MV-4-11 (cell line): ENCODE results near the gene PALLD.
"Not testable (repeated sequence)": the region's sequence is repeated elsewhere in the genome, so short reads cannot be mapped to it uniquely, and the experiment has no call there.

Experiments used
- DNase-seq: peaks from one replicate; lab custom pipeline; 2025; lab: John Stamatoyannopoulos, UW

The PALLD gene

DNA sequence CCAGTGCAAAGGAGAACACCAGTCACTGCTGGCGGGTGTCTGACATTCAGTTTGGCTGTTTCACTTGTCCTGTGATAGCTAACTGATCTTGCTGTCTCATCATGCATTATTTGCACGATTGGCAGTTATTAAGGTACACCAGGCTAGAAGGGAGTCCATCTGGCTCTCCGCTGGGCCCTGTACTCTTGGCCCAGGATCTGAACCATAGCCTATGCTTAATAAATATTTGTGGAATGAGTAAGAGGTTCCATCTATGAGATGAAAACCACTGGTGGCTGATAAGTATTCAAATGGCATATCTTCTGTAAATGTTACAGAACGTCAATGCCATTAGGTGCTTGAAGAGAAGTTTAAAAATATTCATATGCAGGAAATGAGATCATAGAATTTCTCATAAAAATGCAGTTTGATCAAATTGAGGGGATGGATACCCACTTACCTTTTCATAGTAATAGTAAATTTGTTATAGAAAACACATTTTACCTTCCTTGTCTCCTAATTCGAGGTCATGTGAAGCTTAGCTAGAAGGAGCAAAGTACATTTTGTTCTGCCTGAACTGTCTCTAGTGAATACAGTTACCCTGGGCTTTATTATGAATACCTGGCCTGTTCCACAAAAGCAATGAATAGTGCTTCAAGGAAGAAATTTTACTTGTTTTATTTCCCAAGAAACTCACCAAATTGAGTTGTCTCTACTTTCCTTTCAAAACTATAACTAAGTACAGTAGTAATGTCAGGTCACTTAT lies 299.7 kb downstream of the PALLD start:
- DNase-seq: no peak

DNA sequence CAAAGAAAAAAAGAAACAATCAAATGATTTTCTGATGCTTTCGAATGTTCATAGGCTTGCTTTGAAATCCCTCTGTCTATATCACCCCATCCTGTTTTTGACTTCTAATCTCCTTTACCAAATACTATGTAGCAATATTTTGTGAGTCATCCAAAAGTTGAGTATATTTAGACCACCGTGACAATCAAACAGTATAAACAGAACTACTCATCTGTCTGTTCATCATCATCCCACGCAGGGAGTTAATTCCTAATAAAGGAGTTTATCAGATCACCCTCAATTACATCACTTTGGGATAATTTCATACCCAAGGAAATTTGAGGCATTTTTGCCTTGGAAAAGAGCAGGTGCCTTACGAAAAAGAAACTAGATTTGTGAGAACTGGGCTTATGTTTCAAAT lies 300.3 kb downstream of the PALLD start:
- peak; percentile 66 for DNase-seq

DNA sequence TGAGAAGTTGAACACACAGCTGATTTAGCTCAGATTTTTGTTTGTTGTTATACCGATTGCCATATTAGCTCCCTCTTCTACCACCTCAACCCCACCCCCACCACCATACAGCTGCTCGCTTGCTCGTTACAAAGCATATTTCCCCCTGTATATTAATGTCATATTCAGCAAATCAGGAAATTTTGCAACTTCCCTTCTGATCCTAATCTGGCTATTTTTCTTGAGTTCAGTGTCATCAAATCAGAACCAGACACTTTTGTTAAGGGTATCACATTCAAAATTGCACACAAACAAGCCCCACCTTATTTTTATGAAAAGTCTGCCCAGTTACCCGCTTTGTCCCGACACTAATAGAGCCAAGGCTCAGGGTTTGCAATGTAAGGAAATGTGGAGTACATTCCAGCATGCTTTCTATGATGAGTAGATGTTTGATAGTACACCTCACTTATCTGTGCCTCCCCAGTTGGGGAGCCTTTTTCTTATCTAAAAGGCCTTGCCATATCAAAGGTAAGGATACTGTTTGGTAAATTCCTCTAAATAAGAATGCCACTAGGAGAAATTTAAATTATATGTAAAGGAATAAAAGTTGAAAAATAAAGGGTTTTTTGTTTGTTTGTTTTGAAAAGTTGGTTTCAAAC lies 301.0 kb downstream of the PALLD start:
- no peak for DNase-seq

DNA sequence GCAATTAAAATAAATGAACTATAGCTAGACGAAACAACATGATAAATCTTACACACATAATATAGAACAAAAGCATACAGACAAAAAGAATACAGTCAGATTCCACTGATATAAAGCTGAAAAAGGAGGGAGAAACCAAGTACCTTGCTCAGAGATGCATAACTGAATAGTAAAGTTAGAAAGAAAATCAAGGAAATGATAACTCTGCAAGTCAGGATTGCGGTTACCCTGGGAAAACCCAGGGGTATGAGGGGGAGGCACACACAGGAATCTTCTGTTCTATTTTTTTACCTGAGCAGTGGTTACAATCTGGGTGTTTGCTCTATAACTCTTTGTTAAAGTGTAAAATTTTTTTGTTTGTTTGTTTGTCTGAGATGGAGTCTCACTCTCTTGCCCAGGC lies 304.1 kb downstream of the PALLD start:
- no peak for DNase-seq

DNA sequence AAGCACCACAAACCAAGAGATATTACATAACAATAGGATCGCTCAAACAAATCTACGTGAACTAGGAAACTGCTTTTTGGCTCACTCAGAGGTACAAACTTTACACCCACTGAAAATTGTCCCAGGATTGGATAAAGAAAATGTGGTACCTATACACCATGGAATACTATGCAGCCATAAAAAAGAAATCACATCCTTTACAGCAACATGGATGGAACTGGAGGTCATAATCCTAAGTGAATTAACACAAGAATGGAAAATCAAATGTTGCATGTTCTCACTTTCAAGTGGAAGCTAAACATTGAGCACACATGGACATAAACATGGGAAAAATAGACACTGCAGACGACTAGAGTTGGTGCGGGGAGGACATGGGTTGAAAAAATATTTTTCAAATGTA lies 305.4 kb downstream of the PALLD start:
- no peak for DNase-seq

DNA sequence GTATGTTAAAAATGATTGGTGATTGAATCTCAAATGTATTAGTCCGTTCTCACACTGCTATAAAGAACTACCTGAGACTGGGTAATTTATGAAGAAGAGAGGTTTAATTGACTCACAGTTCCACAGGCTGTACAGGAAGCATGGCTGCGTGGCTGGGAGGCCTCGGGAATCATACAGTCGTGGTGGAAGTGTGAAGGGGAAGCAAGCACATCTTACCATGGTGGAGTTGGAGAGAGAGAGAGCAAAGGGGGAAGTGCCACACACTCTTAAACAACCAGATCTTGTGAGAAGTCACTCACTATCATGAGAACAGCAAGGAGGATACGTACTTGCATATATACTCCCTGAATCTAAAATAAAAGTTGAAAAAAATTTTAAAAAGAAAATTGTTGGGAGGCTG lies 306.2 kb downstream of the PALLD start:
- DNase-seq: peak; percentile 58

DNA sequence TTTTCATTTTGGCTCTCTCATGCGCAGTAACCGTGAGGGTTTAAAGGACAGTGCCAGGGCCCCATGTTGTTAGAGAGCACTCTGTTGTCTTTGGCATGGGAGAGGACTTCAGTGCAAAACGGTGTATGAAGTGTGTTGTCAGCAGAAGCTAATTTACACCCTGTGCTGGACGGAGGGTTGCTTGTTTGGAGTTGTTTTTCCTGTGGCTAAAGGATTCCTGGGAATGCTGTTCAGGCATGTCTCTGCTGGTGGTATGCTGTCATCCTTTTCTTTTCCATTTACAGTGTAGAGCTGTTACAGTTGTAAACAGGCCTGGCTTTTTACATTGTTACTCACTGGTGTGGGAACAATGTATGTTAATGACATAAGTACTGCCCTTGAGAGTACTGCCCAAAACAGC lies 306.9 kb downstream of the PALLD start:
- DNase-seq: no peak

DNA sequence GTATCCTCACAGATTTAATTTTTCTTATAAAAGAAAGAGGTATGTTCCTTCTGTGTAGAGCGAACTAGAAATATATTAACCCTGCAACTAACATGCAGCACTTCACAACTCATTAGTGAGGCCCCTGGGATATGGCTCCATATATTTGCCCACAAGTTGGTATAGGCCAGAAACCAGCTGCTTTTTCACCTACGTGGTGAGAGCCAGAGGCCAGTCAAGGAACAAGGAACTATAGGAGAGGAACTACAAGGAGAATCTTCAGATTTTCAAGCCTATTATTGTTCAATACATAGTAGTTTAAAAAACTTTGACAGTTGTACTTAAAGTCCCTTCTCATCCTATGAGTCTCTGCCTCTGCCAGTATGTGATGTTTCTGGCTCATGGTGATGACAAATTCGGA lies 307.3 kb downstream of the PALLD start:
- no peak for DNase-seq

DNA sequence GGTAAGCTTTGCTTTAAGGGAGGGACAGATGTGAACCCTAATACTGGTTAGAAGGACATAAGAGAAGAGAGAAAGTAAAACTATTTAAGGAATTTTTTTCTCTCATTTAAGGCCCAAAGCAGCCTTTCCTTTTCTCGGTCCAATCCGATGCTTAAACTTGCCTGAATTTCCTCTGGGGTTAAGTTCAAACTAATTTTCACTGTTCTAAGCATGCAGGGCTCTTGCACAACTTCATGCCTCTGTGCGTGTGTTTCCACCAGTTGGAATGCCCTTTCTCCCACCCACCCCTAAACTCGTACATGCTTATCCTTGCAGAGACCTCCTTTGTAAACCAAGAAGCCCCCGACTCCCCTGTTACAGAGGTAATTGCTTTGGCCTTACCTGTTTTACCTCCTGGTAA lies 308.5 kb downstream of the PALLD start:
- no peak for DNase-seq

DNA sequence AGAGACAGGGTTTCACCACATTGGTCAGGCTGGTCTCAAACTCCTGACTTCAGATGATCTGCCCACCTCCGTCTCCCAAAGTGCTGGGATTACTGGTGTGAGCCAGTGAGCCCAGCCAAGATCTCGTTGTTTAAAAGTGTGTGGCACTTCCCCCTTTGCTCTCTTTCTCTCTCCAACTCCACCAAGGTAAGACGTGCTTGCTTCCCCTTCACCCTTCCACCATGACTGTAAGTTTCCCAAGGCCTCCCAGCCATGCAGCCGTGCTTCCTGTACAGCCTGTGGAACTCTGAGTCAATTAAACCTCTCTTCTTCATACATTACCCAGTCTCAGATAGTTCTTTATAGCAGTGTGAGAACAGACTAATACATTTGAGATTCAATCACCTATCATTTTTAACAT lies 309.4 kb downstream of the PALLD start:
- not testable (repeated sequence) for DNase-seq

DNA sequence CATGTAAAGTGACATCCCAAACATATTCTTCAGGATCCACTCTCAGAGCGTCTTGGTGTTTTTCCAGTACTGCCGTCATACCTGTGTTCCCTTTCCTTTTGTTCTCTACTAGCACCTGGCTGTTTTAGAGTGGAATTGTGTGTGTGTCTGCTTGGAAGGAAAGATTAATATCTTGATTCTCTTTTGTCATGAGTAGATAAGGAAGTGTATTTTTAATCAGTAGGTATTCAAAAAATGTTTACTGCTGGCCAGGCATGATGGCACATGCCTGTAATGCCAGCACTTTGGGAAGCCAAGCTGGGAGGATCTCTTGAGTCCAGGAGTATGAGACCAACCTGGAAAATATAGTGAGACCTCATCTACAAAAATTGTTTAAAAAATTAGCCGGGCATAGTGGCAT lies 314.4 kb downstream of the PALLD start:
- no peak for DNase-seq

DNA sequence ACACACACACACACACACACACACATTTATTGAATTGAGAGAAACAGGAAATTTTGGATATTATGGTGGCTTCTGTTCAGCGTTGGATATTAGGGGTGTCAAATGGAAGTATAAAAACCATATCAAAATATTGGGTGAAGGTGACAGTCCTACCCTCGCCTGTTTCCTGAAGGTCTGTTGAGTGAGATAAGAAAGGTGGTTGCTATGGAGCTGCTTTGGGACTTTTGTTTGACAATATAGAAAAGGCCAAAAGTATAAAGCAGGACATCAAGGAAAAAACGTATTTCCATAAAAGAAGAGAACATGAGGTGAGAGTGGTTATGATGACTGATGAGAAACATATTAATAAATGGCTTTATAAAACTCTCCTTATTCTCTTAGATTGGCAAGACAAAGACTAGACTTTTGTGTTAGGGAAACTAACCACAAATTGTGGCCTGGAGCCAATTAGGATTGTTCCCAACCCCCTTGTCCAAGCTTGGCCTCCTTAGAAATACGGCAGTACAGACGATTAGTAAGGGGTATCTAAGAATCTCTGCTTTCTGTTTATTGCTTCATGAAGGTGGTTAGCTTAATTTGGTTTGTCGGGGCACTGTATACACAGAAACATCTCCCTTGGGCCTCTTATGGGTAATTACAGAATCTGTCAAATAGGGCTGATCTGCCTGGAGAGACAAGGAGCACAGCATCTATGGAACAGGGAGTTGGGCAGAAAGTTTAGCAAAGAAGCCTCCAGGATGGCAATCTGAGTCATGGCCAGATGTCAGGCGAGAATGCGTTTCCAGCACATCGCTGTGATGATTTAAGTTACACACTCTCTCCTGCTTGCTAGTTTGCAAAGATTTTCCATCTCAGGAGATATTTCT lies 315.2 kb downstream of the PALLD start:
- no peak for DNase-seq

DNA sequence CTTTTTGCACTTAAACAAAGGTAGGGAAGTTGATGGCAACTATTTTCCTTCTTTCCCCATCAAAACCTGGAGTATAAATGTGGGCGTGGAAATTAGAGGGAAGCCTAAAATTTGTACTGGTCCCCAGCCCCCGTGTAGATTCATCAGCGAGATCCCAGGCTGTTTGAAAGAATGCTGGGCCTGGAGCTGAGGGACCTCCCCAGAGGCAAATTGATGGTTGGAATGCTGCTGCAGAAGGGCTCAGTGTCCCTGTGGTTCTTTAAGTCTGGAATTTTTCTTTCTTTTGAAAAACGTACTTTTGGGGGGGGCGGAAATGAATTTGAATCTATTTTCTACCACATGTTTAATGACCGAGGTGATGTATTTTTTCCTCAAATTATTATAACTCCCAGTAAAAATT lies 316.0 kb downstream of the PALLD start:
- DNase-seq: no peak

DNA sequence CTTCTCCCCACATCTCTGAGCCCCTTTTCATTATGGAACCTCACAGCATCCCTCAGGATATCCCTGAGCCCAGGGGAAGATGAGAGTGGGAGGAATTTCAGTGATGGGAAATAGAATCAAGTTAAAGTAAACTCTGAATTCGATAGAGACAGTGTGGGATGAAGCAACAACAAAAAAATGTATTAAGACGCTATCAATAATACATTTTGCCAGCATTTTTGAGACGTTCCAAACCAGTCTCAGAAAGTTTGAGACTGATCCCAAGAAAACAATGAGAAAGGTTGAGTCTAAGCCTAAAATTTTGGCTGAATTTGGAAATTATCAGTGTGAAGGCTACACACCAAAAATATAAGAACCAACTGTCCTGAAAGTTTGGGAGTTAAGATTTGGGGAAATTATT lies 317.0 kb downstream of the PALLD start:
- DNase-seq: no peak

DNA sequence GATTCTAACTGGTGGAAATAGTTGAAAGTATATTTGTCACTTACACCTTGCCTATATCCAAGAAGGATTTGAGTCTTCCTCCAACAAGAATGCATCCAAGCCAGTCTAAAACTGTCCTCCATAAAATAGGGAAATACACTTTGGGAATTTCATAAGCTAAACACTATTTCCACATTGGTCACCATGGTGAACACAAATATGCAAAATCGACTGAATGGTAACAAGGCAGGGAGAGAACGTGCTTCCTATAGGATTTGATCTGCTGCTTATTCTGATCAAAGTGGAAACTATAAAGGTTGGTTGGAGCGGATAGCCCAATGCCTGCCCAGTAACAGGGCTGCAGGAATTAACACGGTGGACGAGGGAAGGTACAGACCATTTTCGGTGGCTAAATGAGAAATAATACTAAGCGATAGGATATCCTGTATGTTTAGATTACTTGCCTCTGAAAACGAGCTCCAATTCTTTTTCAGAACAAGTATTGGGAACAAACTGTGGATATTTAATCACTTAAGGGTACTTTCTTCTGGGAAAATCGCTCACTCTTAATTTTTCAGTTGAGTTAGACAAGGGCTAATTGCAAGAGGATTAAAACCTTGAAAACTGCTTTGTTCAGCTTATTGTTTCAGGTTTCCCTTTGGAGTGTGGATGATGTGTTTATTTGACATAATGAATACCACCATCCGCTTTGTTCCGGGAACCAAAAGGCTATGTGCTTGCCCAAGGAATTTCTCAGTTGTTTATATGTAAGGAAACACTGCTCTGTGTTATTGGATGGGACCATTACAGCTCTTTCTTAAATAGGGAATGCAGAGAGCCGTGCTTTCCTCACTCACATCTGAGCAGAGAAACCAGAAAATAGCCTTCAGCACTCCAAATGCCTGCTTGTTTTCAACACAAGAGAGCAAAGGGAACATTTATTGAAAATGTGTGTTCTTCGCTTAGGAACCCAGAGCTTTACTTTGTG lies 318.8 kb downstream of the PALLD start:
- no peak for DNase-seq

DNA sequence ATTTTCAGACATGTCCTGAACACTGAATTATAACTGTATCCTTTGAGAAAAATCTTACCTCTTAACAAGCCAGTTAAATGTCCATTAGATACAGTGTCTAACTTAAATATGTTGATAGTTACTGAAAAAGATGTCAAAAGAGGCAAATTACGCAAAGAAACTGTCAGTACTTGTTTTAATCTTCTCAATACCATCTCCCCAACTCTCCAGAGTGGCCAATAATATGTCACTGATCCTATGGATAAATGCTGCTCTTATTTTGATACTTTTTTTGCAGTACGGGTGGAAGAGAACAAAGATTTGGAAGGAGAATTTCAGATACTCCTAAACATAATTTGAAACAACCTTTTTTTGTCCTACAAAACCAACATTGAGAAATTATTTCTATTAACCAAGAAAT lies 320.5 kb downstream of the PALLD start:
- no peak for DNase-seq

DNA sequence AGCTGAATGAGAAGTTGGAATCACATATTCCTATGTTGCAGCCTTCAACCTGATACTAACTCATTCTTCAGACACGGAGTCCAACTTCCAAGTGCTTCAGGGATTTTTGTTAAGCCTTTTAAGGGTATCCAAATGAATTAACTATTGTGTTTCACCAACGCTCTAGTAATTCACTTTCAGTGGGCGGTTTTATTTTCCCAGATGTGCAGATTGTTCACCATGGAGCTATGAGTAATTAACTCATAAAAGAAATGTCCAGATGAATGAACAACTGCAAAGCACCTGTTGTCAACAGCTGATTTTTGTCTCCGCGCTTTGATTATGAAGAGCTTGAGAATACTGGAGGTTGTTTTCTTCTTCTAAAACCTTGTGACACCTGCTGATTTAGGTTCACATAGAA lies 325.6 kb downstream of the PALLD start:
- DNase-seq: no peak

DNA sequence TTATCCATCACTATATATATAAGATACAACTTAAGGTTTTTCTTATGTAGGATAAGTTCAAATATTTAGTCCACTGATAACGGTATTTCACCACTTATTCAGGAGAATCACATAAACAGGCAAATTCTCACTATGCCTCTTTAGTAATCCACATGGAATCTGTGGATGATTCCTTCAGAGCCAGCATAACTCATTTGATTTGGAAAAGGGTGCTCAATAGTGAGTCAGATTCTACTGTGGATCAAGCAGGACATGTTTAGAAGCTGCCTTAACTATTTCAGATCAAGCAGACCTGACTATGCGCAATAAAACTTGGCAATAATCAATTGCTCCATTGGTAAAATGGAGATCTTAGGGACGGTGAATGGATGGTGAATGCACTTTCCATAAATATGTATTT lies 329.1 kb downstream of the PALLD start:
- no peak for DNase-seq

DNA sequence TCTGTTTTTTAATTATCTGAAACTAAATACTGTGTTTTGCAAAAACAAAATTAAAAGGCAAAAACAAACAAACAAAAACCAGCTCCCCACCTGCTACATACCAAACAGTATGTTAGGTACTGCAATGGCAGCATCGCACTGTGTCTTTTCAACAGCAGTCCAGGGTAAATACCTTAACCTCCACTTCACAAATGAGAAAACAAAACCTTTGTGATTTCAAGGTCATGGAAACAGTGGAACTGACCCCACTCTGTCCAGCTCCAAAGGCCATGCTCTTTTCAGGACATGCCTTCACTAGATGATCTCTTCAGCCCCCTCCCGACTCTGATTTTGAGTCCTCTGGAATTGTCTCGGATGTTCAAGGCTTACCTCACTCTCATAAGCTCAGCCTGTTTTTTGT lies 329.8 kb downstream of the PALLD start:
- no peak for DNase-seq

DNA sequence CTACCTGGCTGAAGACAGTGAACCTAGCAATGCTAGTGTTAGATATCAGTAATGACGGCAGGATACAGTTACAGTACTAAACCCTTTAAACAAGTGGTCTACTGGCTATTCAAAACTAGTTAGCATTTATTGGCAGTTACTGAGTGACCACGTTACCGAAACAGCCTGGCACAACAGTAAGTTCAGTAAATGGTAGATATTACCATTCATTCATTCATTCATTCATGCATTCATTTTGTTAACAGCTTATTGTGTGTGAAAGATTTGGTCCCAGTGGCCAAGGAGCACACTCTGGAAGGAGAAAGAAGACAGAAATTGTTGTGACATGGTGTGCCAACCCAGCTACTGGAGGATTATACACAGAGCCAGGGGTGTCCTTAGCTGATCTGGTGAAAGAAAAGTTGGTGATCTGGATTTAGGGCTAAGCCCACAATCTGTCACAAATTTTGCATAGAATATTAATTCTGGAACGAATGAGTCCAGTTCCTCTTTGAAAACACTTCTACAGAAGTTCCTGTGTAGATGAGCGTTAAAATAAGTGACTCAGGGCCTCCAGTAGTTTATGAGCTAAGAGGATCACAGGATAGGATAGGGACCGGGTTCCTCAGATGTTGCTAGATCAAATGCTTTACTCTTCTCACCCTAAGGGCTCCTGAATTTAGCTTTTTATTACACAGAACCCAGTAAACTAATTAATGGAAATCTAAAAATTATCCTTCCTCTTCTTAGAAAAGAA lies 334.1 kb downstream of the PALLD start:
- peak; percentile 3 for DNase-seq

DNA sequence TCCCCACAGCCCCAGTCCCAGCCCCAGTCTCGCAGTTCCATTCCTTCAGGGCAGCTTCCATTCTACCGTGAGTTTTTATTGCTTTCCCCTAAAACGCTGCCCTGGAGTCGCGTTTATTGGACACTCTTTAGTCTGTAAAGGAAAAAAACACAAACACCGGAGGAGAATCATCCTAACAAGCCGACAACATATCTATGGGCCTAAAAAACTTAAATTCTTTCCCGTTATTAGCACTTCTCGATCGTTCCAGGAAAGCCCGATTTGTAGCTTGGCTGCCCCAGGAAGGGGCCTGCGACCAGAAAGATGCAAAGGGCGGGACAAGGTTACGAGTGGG lies 334.7 kb downstream of the PALLD start:
- DNase-seq: no peak
